ENCODE results near the gene TRUB1. TPM values are rescaled to one million over a fixed set of nuclear protein-coding genes. Genes with fewer than 3 reads are reported as not detected.

The TRUB1 gene
- total and polyA plus RNA-seq, 2 donors (not counting 3 experiments of a cell fraction or from before 2014, with no cell fraction given) = 4.6 to 16.7 TPM

DNA sequence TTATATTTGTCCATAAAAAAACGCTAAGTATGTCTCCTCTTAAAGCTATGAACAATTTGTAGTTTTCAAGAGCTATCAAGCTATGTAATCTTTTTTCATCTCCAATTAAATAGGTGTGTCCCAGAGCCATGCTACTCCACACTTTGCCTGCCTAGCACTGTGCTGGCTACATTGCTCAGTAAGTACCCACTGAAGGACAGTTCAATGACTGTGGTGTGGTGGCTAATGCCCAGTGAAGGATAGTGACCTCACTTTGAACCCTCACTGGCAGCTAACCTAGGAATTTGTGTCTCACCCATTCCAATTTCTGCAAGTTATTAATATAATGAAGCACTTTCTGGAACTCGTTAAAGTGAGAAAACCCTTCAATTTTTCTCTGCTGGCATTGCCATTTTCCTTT lies 14.4 kb upstream of the TRUB1 start:
- H3K4me2 ChIP-seq (ENCODE audit: insufficient read depth, low read length) = no peak overlapping the region
- DNase-seq (ENCODE audit: low read depth, low spot score) = no peak
- H3K27me3 ChIP-seq (ENCODE audit: control insufficient read depth in 2 of 2, insufficient read depth in 2 of 2, low read length in 2 of 2) = no peaks in the 10 kb centered on the region
- no peak for TF ChIP-seq EZH2 (IDR thresholded peaks at IDR 0.05; ENCODE audit: borderline replicate concordance, low read depth, low read length, severe bottlenecking)
- no peak overlapping the region for H3K27ac ChIP-seq (ENCODE audit: insufficient read depth, low read depth, low read length)
- dilution Hi-C loops (cut with MboI; ENCODE audit: extremely low pct_ligation_motif_present, low sequenced_read_pairs) (no loop called here), intact Hi-C loops (cut with micrococcal nuclease) (no loop called here)
- CTCF ChIA-PET = interaction anchor here (1.2 to 3.3 kb wide), 3 partner anchors 44 to 81 kb away, joined by 3 to 15 read pairs (median 3); no protein-coding TSS in a partner anchor
- H4K20me1 ChIP-seq (replicated peaks; ENCODE audit: control insufficient read depth, extremely low read depth, insufficient read depth, low read length) = no peaks in the 10 kb centered on the region
- H2AFZ ChIP-seq (ENCODE audit: low read depth, low read length) = no peak overlapping the region
- no peaks in the 10 kb centered on the region for H3K9me1 ChIP-seq (replicated peaks; ENCODE audit: control insufficient read depth, extremely low read depth, insufficient read depth, low read length)
- H3K9ac ChIP-seq (replicated peaks; ENCODE audit: extremely low read depth, insufficient read depth, low read length) = no peak overlapping the region
- peaks cover 16% of the 10 kb centered on the region for H3K4me1 ChIP-seq (ENCODE audit: control insufficient read depth, extremely low read depth, insufficient read depth, low read length)
- no peaks in the 10 kb centered on the region for H3K9me3 ChIP-seq (replicated peaks; ENCODE audit: control insufficient read depth, insufficient read depth, low read length)
- no peak overlapping the region for H3K4me3 ChIP-seq (replicated peaks in 1 of 3; ENCODE audit: insufficient read depth in 1 of 3, low read depth in 1 of 3, low read length in 3 of 3)
- no peaks in the 10 kb centered on the region for H3K79me2 ChIP-seq (ENCODE audit: control insufficient read depth, insufficient read depth, low read length)
- no peaks in the 10 kb centered on the region for H3K36me3 ChIP-seq (ENCODE audit: control insufficient read depth in 2 of 2, extremely low read depth in 1 of 2, insufficient read depth in 2 of 2, low read length in 2 of 2)
- FAIRE-seq = no peak
- BruUV-seq (replicated peaks) = no TSS peak
- POLR2A ChIA-PET = no interaction called here

- Histone ChIP-seq H3K9me1 (replicated peaks; ENCODE audit: control insufficient read depth, extremely low read depth, insufficient read depth, low read length) (no peaks in the 10 kb centered on the region), H2AFZ (ENCODE audit: low read depth, low read length) (peak overlapping the region; percentile 39), H3K4me1 (ENCODE audit: control insufficient read depth, extremely low read depth, insufficient read depth, low read length) (peaks cover 16% of the 10 kb centered on the region), H3K9ac (replicated peaks; ENCODE audit: extremely low read depth, insufficient read depth, low read length) (no peak overlapping the region), H3K79me2 (ENCODE audit: control insufficient read depth, insufficient read depth, low read length) (no peaks in the 10 kb centered on the region), H3K27ac (ENCODE audit: insufficient read depth, low read depth, low read length) (peak overlapping the region; percentile 60), H4K20me1 (replicated peaks; ENCODE audit: control insufficient read depth, extremely low read depth, insufficient read depth, low read length) (no peaks in the 10 kb centered on the region), H3K27me3 (ENCODE audit: control insufficient read depth in 2 of 2, insufficient read depth in 2 of 2, low read length in 2 of 2) (no peaks in the 10 kb centered on the region), H3K4me2 (ENCODE audit: insufficient read depth, low read length) (peak overlapping the region; percentile 68), H3K4me3 (replicated peaks in 1 of 3; ENCODE audit: insufficient read depth in 1 of 3, low read depth in 1 of 3, low read length in 3 of 3) (peak overlapping the region in 1 of 3 experiments; percentile 15), H3K9me3 (replicated peaks; ENCODE audit: control insufficient read depth, insufficient read depth, low read length) (no peaks in the 10 kb centered on the region), H3K36me3 (ENCODE audit: control insufficient read depth in 2 of 2, extremely low read depth in 1 of 2, insufficient read depth in 2 of 2, low read length in 2 of 2) (no peaks in the 10 kb centered on the region)
- POLR2A ChIA-PET = no interaction called here
- intact Hi-C loops (cut with micrococcal nuclease) (loop anchor here (1.0 to 5.0 kb wide), 2 partner anchors 12 to 104 kb away; partner anchors contain the start of genes FHIP2A and TRUB1), dilution Hi-C loops (cut with MboI; ENCODE audit: extremely low pct_ligation_motif_present, low sequenced_read_pairs) (no loop called here)
- BruUV-seq (replicated peaks) = no TSS peak
- peak; percentile 76 for TF ChIP-seq FOS (IDR thresholded peaks at IDR 0.05; ENCODE audit: borderline replicate concordance, insufficient read depth, low read length)
- no peak for TF ChIP-seq POLR2A (IDR thresholded peaks at IDR 0.05; ENCODE audit: low read depth, low read length)
- TF ChIP-seq EZH2 (IDR thresholded peaks at IDR 0.05; ENCODE audit: borderline replicate concordance, low read depth, low read length, severe bottlenecking) = no peak
- TF ChIP-seq JUN (IDR thresholded peaks at IDR 0.05; ENCODE audit: borderline replicate concordance, insufficient read depth, insufficient read length, low read depth) = peak; percentile 64
- no peak for TF ChIP-seq MYC (IDR thresholded peaks at IDR 0.05; ENCODE audit: low read depth, low read length)
- peak; percentile 68 for TF ChIP-seq GATA2 (IDR thresholded peaks at IDR 0.05; ENCODE audit: insufficient read depth, insufficient read length, low read depth, low read length)
- TF ChIP-seq, protein P1, sequence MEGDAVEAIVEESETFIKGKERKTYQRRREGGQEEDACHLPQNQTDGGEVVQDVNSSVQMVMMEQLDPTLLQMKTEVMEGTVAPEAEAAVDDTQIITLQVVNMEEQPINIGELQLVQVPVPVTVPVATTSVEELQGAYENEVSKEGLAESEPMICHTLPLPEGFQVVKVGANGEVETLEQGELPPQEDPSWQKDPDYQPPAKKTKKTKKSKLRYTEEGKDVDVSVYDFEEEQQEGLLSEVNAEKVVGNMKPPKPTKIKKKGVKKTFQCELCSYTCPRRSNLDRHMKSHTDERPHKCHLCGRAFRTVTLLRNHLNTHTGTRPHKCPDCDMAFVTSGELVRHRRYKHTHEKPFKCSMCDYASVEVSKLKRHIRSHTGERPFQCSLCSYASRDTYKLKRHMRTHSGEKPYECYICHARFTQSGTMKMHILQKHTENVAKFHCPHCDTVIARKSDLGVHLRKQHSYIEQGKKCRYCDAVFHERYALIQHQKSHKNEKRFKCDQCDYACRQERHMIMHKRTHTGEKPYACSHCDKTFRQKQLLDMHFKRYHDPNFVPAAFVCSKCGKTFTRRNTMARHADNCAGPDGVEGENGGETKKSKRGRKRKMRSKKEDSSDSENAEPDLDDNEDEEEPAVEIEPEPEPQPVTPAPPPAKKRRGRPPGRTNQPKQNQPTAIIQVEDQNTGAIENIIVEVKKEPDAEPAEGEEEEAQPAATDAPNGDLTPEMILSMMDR (IDR thresholded peaks at IDR 0.05; ENCODE audit: extremely low read depth in 1 of 2, insufficient read depth in 1 of 2, low read depth in 1 of 2, low read length in 2 of 2) = no peak
- TF ChIP-seq, protein P2, sequence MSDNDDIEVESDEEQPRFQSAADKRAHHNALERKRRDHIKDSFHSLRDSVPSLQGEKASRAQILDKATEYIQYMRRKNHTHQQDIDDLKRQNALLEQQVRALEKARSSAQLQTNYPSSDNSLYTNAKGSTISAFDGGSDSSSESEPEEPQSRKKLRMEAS (IDR thresholded peaks at IDR 0.05; ENCODE audit: insufficient read depth, insufficient read length) = no peak
- TF ChIP-seq POLR2AphosphoS5 (IDR thresholded peaks at IDR 0.05; ENCODE audit: insufficient read depth, low read depth, low read length) = no peak
- CTCF ChIA-PET = interaction anchor here (1.8 to 3.3 kb wide), 4 partner anchors 12 to 49 kb away, joined by 4 to 15 read pairs (median 6); no protein-coding TSS in a partner anchor
- peak; percentile 67 for FAIRE-seq
- DNase-seq (ENCODE audit: low read depth, low spot score) = peak; percentile 77
Measured at GRCh38 chr10:114925587-114926586, 12.1 kb upstream of the TRUB1 start.
